Loucy (cell line): Measurements from ENCODE around the gene AHI1.

ENCODE experiments used
- H2AFZ ChIP-seq: fragments of 200-600 bp; sonication (generic); 2 replicates; pipeline ENCODE4 v1.6.0; 2016; ENCODE audit warnings: antibody characterized with exemption, mild to moderate bottlenecking, low read length, moderate library complexity
- H3F3A ChIP-seq: fragments of 200-600 bp; 2 replicates; pipeline ENCODE4 v1.6.0; 2016; ENCODE audit warnings: antibody characterized with exemption, low read depth, mild to moderate bottlenecking
- H3K27me3 ChIP-seq: fragments of 200-600 bp; sonication (generic); 2 replicates; pipeline ENCODE4 v1.6.1; 2014; ENCODE audit warnings: low read length, mild to moderate bottlenecking; ENCODE audit not compliant: insufficient read depth, poor library complexity, severe bottlenecking
- H3K36me3 ChIP-seq: fragments of 200-600 bp; sonication (generic); 2 replicates; pipeline ENCODE4 v1.6.1; 2016; ENCODE audit warnings: low read length; ENCODE audit not compliant: insufficient read depth
- H3K4me1 ChIP-seq: fragments of 200-600 bp; sonication (generic); 2 replicates; pipeline ENCODE4 v1.5.1; 2014; ENCODE audit warnings: low read length, mild to moderate bottlenecking; ENCODE audit not compliant: insufficient read depth, poor library complexity, severe bottlenecking
- H3K4me2 ChIP-seq: fragments of 200-600 bp; sonication (generic); 2 replicates; pipeline ENCODE4 v1.6.0; 2014; ENCODE audit warnings: antibody characterized with exemption, low read length, low read depth, mild to moderate bottlenecking; ENCODE audit not compliant: poor library complexity, severe bottlenecking
- H3K4me3 ChIP-seq: fragments of 200-600 bp; sonication (generic); 2 replicates; pipeline ENCODE4 v1.5.1; 2014; ENCODE audit warnings: low read length, mild to moderate bottlenecking, mixed read lengths; ENCODE audit not compliant: poor library complexity, severe bottlenecking
- H3K79me2 ChIP-seq: fragments of 200-600 bp; sonication (generic); 2 replicates; pipeline ENCODE4 v1.6.1; 2014; ENCODE audit warnings: low read length; ENCODE audit not compliant: insufficient read depth
- H3K9ac ChIP-seq: fragments of 200-600 bp; sonication (generic); 2 replicates; pipeline ENCODE4 v1.6.0; 2014; ENCODE audit warnings: mild to moderate bottlenecking, low read depth, low read length, moderate library complexity; ENCODE audit not compliant: poor library complexity, severe bottlenecking
- H3K9me2 ChIP-seq: fragments of 200-600 bp; sonication (generic); replicated peaks from 2 replicates; pipeline ENCODE4 v1.6.1; 2016; ENCODE audit warnings: low read depth, low read length, mixed read lengths
- H3K9me3 ChIP-seq: fragments of 200-600 bp; sonication (generic); 2 replicates; pipeline ENCODE4 v1.6.1; 2014; ENCODE audit warnings: mild to moderate bottlenecking, antibody characterized with exemption, low read length, low read depth; ENCODE audit not compliant: insufficient read depth
- H4K20me1 ChIP-seq: fragments of 200-600 bp; sonication (generic); 2 replicates; pipeline ENCODE4 v1.6.0; 2014; ENCODE audit warnings: antibody characterized with exemption, low read length, mild to moderate bottlenecking; ENCODE audit not compliant: insufficient read depth, poor library complexity, severe bottlenecking
- CTCF ChIP-seq: fragments of 200-600 bp; sonication (generic); conservative IDR thresholded peaks from 2 replicates; pipeline ENCODE4 v1.5.1; 2014; ENCODE audit warnings: mild to moderate bottlenecking, antibody characterized with exemption, low read length
- EZH2phosphoT487 ChIP-seq: fragments of 200-600 bp; IDR thresholded peaks from 2 replicates; pipeline ENCODE4 v1.6.1; 2018; ENCODE audit warnings: antibody characterized with exemption, mild to moderate bottlenecking, moderate library complexity, borderline replicate concordance

The AHI1 gene

GRCh38 chr6:135236732-135237131 lies 260.8 kb downstream of the AHI1 start:
- Histone ChIP-seq H3K9ac (peak overlapping the region; percentile 32), H3F3A (no peaks in the 10 kb centered on the region), H2AFZ (peak overlapping the region; percentile 75), H3K4me1 (peaks cover 39% of the 10 kb centered on the region), H3K79me2 (no peaks in the 10 kb centered on the region), H3K9me2 (no peaks in the 10 kb centered on the region), H3K9me3 (no peaks in the 10 kb centered on the region), H4K20me1 (no peaks in the 10 kb centered on the region), H3K36me3 (no peaks in the 10 kb centered on the region), H3K4me3 (peak overlapping the region; percentile 49), H3K4me2 (peak overlapping the region; percentile 55), H3K27me3 (no peaks in the 10 kb centered on the region)
- no peak for TF ChIP-seq CTCF

GRCh38 chr6:135236319-135236718 lies 261.2 kb downstream of the AHI1 start:
- no peaks in the 10 kb centered on the region for H3K79me2 ChIP-seq
- TF ChIP-seq CTCF (no peak), EZH2phosphoT487 (no peak)
- H3K9me3 ChIP-seq: no peaks in the 10 kb centered on the region
- H3K4me2 ChIP-seq: peak overlapping the region; percentile 55
- H3K27me3 ChIP-seq: no peaks in the 10 kb centered on the region
- no peaks in the 10 kb centered on the region for H3K9me2 ChIP-seq
- H3K9ac ChIP-seq: peak overlapping the region; percentile 32
- H2AFZ ChIP-seq: peak overlapping the region; percentile 75
- no peaks in the 10 kb centered on the region for H4K20me1 ChIP-seq
- peak overlapping the region; percentile 49 for H3K4me3 ChIP-seq
- peaks cover 43% of the 10 kb centered on the region for H3K4me1 ChIP-seq
- H3F3A ChIP-seq: no peaks in the 10 kb centered on the region
- H3K36me3 ChIP-seq: no peaks in the 10 kb centered on the region

DNA sequence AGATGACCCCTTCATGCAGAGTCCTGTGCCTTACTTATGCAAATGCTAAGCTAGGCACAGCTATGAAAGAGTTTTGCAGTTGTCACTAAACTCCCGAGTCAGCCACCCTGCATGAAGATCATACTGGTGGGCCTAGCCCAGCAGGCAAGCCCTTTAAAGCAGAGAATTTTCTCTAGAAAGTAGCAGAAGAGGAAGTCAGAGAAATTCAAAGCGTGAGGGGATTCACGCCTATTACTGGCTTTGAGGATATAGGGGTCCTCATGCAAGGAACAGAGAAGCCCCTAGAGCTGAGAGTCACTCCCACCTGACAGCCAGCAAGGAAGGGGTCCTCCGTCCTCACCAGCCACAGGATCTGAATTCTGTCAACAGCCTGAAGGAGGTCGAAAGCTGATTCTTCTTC lies 261.8 kb downstream of the AHI1 start:
- Histone ChIP-seq H3F3A (no peaks in the 10 kb centered on the region), H3K9me2 (no peaks in the 10 kb centered on the region), H3K36me3 (no peaks in the 10 kb centered on the region), H2AFZ (peak overlapping the region; percentile 60), H3K79me2 (no peaks in the 10 kb centered on the region), H3K4me1 (peaks cover 49% of the 10 kb centered on the region), H3K4me3 (no peak overlapping the region), H3K4me2 (peak overlapping the region; percentile 55), H4K20me1 (no peaks in the 10 kb centered on the region), H3K9ac (peak overlapping the region; percentile 32), H3K27me3 (no peaks in the 10 kb centered on the region), H3K9me3 (no peaks in the 10 kb centered on the region)
- TF ChIP-seq EZH2phosphoT487 (no peak), CTCF (no peak)
